CD14-positive monocyte (primary cell): ENCODE results near the gene OR4C11. TPM values are rescaled to one million over a fixed set of nuclear protein-coding genes. Genes with fewer than 3 reads are reported as not detected.

Experiments
- DNase-seq, 3 donors: peaks; one replicate each; pipeline ENCODE4 v3.0.0-alpha.2; 2011 to 2022
- H2AFZ ChIP-seq: 2 replicates; pipeline ENCODE4 v1.6.0; 2012; ENCODE audit warnings: mild to moderate bottlenecking, low read depth, low read length, inconsistent platforms; ENCODE audit not compliant: insufficient read depth, poor library complexity, severe bottlenecking
- H3K27ac ChIP-seq, 2 donors: 1 replicate in 1 of 2; 2 replicates in 1 of 2; pipeline ENCODE4 v1.5.1; 2012 to 2013; ENCODE audit warnings: low read length in 2 of 2, control low read depth in 1 of 2, inconsistent platforms in 1 of 2, low read depth in 1 of 2, mild to moderate bottlenecking in 1 of 2
- H3K27me3 ChIP-seq, 2 donors: one replicate each; pipeline versions ENCODE4 v1.6.0 to v1.6.1; 2011 to 2013; ENCODE audit warnings: low read length in 2 of 2; ENCODE audit not compliant: control insufficient read depth in 2 of 2, insufficient read depth in 2 of 2
- H3K36me3 ChIP-seq, 2 donors: replicated peaks in 1 of 2; 1 replicate in 1 of 2; 2 replicates in 1 of 2; pipeline versions ENCODE4 v1.5.1 to v1.6.1; 2012 to 2013; ENCODE audit warnings: low read length in 2 of 2, control low read depth in 1 of 2, inconsistent platforms in 1 of 2, mild to moderate bottlenecking in 1 of 2; ENCODE audit not compliant: insufficient read depth in 2 of 2, control insufficient read depth in 1 of 2
- H3K4me1 ChIP-seq, 2 donors: 1 replicate in 1 of 2; 2 replicates in 1 of 2; pipeline versions ENCODE4 v1.5.1 to v1.6.1; 2012 to 2013; ENCODE audit warnings: low read length in 2 of 2, control low read depth in 1 of 2, inconsistent platforms in 1 of 2, mild to moderate bottlenecking in 1 of 2, moderate library complexity in 1 of 2; ENCODE audit not compliant: insufficient read depth in 2 of 2, control insufficient read depth in 1 of 2
- H3K4me2 ChIP-seq: replicated peaks from 2 replicates; pipeline ENCODE3; 2012; ENCODE audit warnings: low read length, moderate library complexity, mild to moderate bottlenecking; ENCODE audit not compliant: poor library complexity, severe bottlenecking; ENCODE audit errors: extremely low read depth
- H3K4me3 ChIP-seq, 3 experiments: fragments of 200-600 bp in 1 of 3; sonication (generic) in 1 of 3; replicated peaks in 1 of 3; 1 replicate in 2 of 3; 2 replicates in 1 of 3; pipeline ENCODE4 v1.5.1; 2011 to 2013; ENCODE audit warnings: low read length in 3 of 3, mild to moderate bottlenecking in 3 of 3, control low read depth in 2 of 3, low read depth in 2 of 3, inconsistent platforms in 1 of 3, moderate library complexity in 1 of 3
- H3K79me2 ChIP-seq: 2 replicates; pipeline ENCODE4 v1.6.0; 2012; ENCODE audit warnings: mild to moderate bottlenecking, control low read depth, inconsistent platforms, low read length, moderate library complexity; ENCODE audit not compliant: insufficient read depth
- H3K9ac ChIP-seq: 2 replicates; pipeline ENCODE4 v1.6.0; 2017; ENCODE audit warnings: low read length, mild to moderate bottlenecking; ENCODE audit not compliant: insufficient read depth, poor library complexity, severe bottlenecking
- H3K9me3 ChIP-seq, 2 donors: replicated peaks in 1 of 2; 1 replicate in 1 of 2; 2 replicates in 1 of 2; pipeline versions ENCODE4 v1.5.1 to v1.6.1; 2012 to 2013; ENCODE audit warnings: low read length in 2 of 2, control low read depth in 1 of 2; ENCODE audit not compliant: control insufficient read depth in 1 of 2, insufficient read depth in 1 of 2
- H4K20me1 ChIP-seq: 2 replicates; pipeline ENCODE4 v1.6.0; 2012; ENCODE audit warnings: mild to moderate bottlenecking, low read length, control low read depth, moderate library complexity; ENCODE audit not compliant: insufficient read depth
- H3K27ac Mint-ChIP-seq, 7 donors: one replicate each; pipeline ENCODE4 v1.8.0; 2020; ENCODE audit warnings: mild to moderate bottlenecking in 7 of 7, mixed read lengths in 7 of 7, moderate library complexity in 6 of 7, inconsistent platforms in 2 of 7
- H3K27me3 Mint-ChIP-seq, 3 donors: one replicate each; pipeline ENCODE4 v1.8.0; 2021 to 2022; ENCODE audit warnings: low read depth in 3 of 3, mild to moderate bottlenecking in 3 of 3, mixed read lengths in 3 of 3, moderate library complexity in 3 of 3, inconsistent platforms in 1 of 3
- H3K36me3 Mint-ChIP-seq, 2 donors: one replicate each; pipeline ENCODE4 v1.8.0; 2020; ENCODE audit warnings: mixed read lengths in 2 of 2, inconsistent platforms in 1 of 2, mild to moderate bottlenecking in 1 of 2
- H3K4me1 Mint-ChIP-seq: one replicate; pipeline ENCODE4 v1.8.0; 2020; ENCODE audit warnings: mild to moderate bottlenecking, mixed read lengths
- H3K4me3 Mint-ChIP-seq, 2 donors: one replicate each; pipeline ENCODE4 v1.8.0; 2020; ENCODE audit warnings: mild to moderate bottlenecking in 2 of 2, mixed read lengths in 2 of 2, moderate library complexity in 1 of 2
- H3K9me3 Mint-ChIP-seq, 7 donors: one replicate each; pipeline ENCODE4 v1.8.0; 2020 to 2022; ENCODE audit warnings: mixed read lengths in 7 of 7, mild to moderate bottlenecking in 6 of 7, moderate library complexity in 6 of 7, inconsistent platforms in 2 of 7
- CTCF ChIP-seq: fragments of 200-600 bp; IDR thresholded peaks from one replicate; pipeline ENCODE4 v1.8.0; 2022; ENCODE audit warnings: antibody characterized with exemption, mild to moderate bottlenecking
- WGBS: methylation state at CpG from one replicate; pipeline ENCODE4 v1.1.5; 2013; ENCODE audit warnings: missing lambda C conversion rate; ENCODE audit not compliant: insufficient coverage; 5-methylcytosine and 5-hydroxymethylcytosine counted together
- intact Hi-C, 2 donors: fragments of 100-400 bp; cut with micrococcal nuclease; formaldehyde crosslinking; loops; one replicate each; pipeline versions ENCODE4 v1.15.0 to v1.15.1; 2023
- polyA plus RNA-seq, 3 donors: library from polyadenylated mRNA; depleted of rRNA in 1 of 3; unstranded in 2 of 3; stranded (reverse) in 1 of 3; fragments of 300-500 nt in 2 of 3; fragments of >200 nt in 1 of 3; fragmentation: Illumina TruSeq in 2 of 3; gene quantifications; 1 replicate in 2 of 3; 2 replicates in 1 of 3; pipeline ENCODE4 v1.2.3, GENCODE V29; 2012 to 2021

The OR4C11 gene
- polyA plus RNA-seq, 3 donors, result not detected

- H3K4me1 ChIP-seq, result no peaks in the 10 kb centered on the region
- TF ChIP-seq CTCF, result no peak
- Mint-ChIP-seq H3K27ac (no peak overlapping the region), H3K9me3 (peaks cover 0 to 11% (median 0%) of the 10 kb centered on the region in 7 donors), H3K4me3 (no peak overlapping the region), H3K4me1 (no peaks in the 10 kb centered on the region), H3K27me3 (no peaks in the 10 kb centered on the region), H3K36me3 (no peaks in the 10 kb centered on the region)
- no peaks in the 10 kb centered on the region for H3K79me2 ChIP-seq
- no peak overlapping the region for H2AFZ ChIP-seq
- WGBS, result no CpG with 5 or more reads among the region's 1 CpG
- H3K9me3 ChIP-seq, result peaks cover 4 to 6% of the 10 kb centered on the region in 2 donors
- H3K27ac ChIP-seq, result no peak overlapping the region
- no peaks in the 10 kb centered on the region for H3K27me3 ChIP-seq
- no peak overlapping the region for H3K9ac ChIP-seq
- DNase-seq, result no peak
- H3K4me2 ChIP-seq, result no peak overlapping the region
- no peak overlapping the region for H3K4me3 ChIP-seq
- no peaks in the 10 kb centered on the region for H4K20me1 ChIP-seq
- H3K36me3 ChIP-seq, result no peaks in the 10 kb centered on the region
- intact Hi-C loops, result no loop called here
Measured at GRCh38 chr11:55652560-55652959, 45.1 kb upstream of the OR4C11 start.

GRCh38 chr11:55648027-55648426 lies 40.6 kb upstream of the OR4C11 start, which contains the start of gene OR4S2:
TSS of gene OR4S2 (plus strand) at chr11:55648327. CDS start at chr11:55650904, 2,577 bp downstream.
- no peak within 1 kb of the TSS for H2AFZ ChIP-seq
- Mint-ChIP-seq H3K9me3 (peaks cover 0 to 6% (median 2%) of the 10 kb centered on the region in 7 donors), H3K4me3 (no peak within 1 kb of the TSS), H3K27ac (no peak within 1 kb of the TSS), H3K27me3 (no peaks in the 10 kb centered on the region), H3K36me3 (no peaks in the 10 kb centered on the region), H3K4me1 (no peaks in the 10 kb centered on the region)
- no peak within 1 kb of the TSS for H3K4me3 ChIP-seq
- H3K79me2 ChIP-seq, result no peaks in the 10 kb centered on the region
- no peak for TF ChIP-seq CTCF
- H3K27me3 ChIP-seq, result no peaks in the 10 kb centered on the region
- H4K20me1 ChIP-seq, result no peaks in the 10 kb centered on the region
- no CpG with 5 or more reads among the region's 2 CpGs for WGBS
- no peak for DNase-seq
- H3K36me3 ChIP-seq, result no peaks in the 10 kb centered on the region
- intact Hi-C loops, result loop anchor here in 1 of 2 donors (10.0 kb wide), 1 partner anchor 103 kb away; no protein-coding TSS in a partner anchor
- H3K9me3 ChIP-seq, result peaks cover 3 to 4% of the 10 kb centered on the region in 2 donors
- H3K9ac ChIP-seq, result no peak within 1 kb of the TSS
- H3K4me2 ChIP-seq, result no peak within 1 kb of the TSS
- H3K4me1 ChIP-seq, result no peaks in the 10 kb centered on the region
- H3K27ac ChIP-seq, result no peak within 1 kb of the TSS
